Measurements from ENCODE around the gene TUBA8. TPM values are rescaled to one million over a fixed set of nuclear protein-coding genes. Genes with fewer than 3 reads are reported as not detected.

The TUBA8 gene
- total and polyA plus RNA-seq, 2 donors (not counting 3 experiments of a cell fraction or from before 2014, with no cell fraction given): 6.9 to 8.9 TPM

DNA sequence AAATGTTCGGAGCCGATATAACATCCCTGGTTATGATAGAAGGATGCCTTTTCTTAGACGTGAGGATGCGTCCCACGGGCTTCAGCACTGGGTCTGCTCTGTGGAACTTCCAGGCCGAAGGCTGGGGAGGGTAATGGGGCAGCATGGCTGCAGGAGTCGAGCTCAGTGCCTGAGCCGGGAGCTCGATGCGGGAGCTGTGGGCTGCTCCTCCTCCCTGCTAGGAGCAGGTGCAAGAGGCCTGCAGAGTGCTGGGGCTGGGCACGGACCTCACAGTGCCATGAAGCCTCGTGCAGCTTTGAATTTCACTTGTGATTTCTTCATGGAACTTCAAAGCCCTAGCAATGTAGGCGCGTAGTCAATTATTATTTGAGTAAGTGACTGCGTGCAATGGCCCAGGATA lies 6.0 kb downstream of the TUBA8 start:
- intact Hi-C loops (cut with micrococcal nuclease) (no loop called here), dilution Hi-C loops (cut with MboI; ENCODE audit: extremely low pct_ligation_motif_present, low sequenced_read_pairs) (no loop called here)
- Histone ChIP-seq H3K4me3 (replicated peaks in 1 of 3; ENCODE audit: insufficient read depth in 1 of 3, low read depth in 1 of 3, low read length in 3 of 3) (no peak overlapping the region), H3K79me2 (ENCODE audit: control insufficient read depth, insufficient read depth, low read length) (no peaks in the 10 kb centered on the region), H3K4me1 (ENCODE audit: control insufficient read depth, extremely low read depth, insufficient read depth, low read length) (peaks cover 12% of the 10 kb centered on the region), H3K9me1 (replicated peaks; ENCODE audit: control insufficient read depth, extremely low read depth, insufficient read depth, low read length) (no peaks in the 10 kb centered on the region), H3K36me3 (ENCODE audit: control insufficient read depth in 2 of 2, extremely low read depth in 1 of 2, insufficient read depth in 2 of 2, low read length in 2 of 2) (no peaks in the 10 kb centered on the region), H3K9ac (replicated peaks; ENCODE audit: extremely low read depth, insufficient read depth, low read length) (no peak overlapping the region), H3K4me2 (ENCODE audit: insufficient read depth, low read length) (no peak overlapping the region), H3K9me3 (replicated peaks; ENCODE audit: control insufficient read depth, insufficient read depth, low read length) (no peaks in the 10 kb centered on the region), H4K20me1 (replicated peaks; ENCODE audit: control insufficient read depth, extremely low read depth, insufficient read depth, low read length) (no peaks in the 10 kb centered on the region), H3K27ac (ENCODE audit: insufficient read depth, low read depth, low read length) (no peak overlapping the region), H3K27me3 (ENCODE audit: control insufficient read depth in 2 of 2, insufficient read depth in 2 of 2, low read length in 2 of 2) (no peaks in the 10 kb centered on the region), H2AFZ (ENCODE audit: low read depth, low read length) (no peak overlapping the region)
- TF ChIP-seq, protein P1, sequence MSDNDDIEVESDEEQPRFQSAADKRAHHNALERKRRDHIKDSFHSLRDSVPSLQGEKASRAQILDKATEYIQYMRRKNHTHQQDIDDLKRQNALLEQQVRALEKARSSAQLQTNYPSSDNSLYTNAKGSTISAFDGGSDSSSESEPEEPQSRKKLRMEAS (IDR thresholded peaks at IDR 0.05; ENCODE audit: insufficient read depth, insufficient read length): no peak
- no peak for TF ChIP-seq POLR2AphosphoS5 (IDR thresholded peaks at IDR 0.05; ENCODE audit: insufficient read depth, low read depth, low read length)
- no peak for TF ChIP-seq EZH2 (IDR thresholded peaks at IDR 0.05; ENCODE audit: borderline replicate concordance, low read depth, low read length, severe bottlenecking)
- TF ChIP-seq JUN (IDR thresholded peaks at IDR 0.05; ENCODE audit: borderline replicate concordance, insufficient read depth, insufficient read length, low read depth): no peak
- no peak for TF ChIP-seq POLR2A (IDR thresholded peaks at IDR 0.05; ENCODE audit: low read depth, low read length)
- TF ChIP-seq GATA2 (IDR thresholded peaks at IDR 0.05; ENCODE audit: insufficient read depth, insufficient read length, low read depth, low read length): no peak
- TF ChIP-seq, protein P2, sequence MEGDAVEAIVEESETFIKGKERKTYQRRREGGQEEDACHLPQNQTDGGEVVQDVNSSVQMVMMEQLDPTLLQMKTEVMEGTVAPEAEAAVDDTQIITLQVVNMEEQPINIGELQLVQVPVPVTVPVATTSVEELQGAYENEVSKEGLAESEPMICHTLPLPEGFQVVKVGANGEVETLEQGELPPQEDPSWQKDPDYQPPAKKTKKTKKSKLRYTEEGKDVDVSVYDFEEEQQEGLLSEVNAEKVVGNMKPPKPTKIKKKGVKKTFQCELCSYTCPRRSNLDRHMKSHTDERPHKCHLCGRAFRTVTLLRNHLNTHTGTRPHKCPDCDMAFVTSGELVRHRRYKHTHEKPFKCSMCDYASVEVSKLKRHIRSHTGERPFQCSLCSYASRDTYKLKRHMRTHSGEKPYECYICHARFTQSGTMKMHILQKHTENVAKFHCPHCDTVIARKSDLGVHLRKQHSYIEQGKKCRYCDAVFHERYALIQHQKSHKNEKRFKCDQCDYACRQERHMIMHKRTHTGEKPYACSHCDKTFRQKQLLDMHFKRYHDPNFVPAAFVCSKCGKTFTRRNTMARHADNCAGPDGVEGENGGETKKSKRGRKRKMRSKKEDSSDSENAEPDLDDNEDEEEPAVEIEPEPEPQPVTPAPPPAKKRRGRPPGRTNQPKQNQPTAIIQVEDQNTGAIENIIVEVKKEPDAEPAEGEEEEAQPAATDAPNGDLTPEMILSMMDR (IDR thresholded peaks at IDR 0.05; ENCODE audit: extremely low read depth in 1 of 2, insufficient read depth in 1 of 2, low read depth in 1 of 2, low read length in 2 of 2): no peak
- TF ChIP-seq MYC (IDR thresholded peaks at IDR 0.05; ENCODE audit: low read depth, low read length): no peak
- TF ChIP-seq FOS (IDR thresholded peaks at IDR 0.05; ENCODE audit: borderline replicate concordance, insufficient read depth, low read length): no peak
- FAIRE-seq: no peak
- BruUV-seq (replicated peaks): no TSS peak
- ChIA-PET CTCF (no interaction called here), POLR2A (no interaction called here)
- DNase-seq (ENCODE audit: low read depth, low spot score): no peak
